Ovary (tissue), 9 donors: ENCODE measurements around the gene EYA4. TPM values are rescaled to one million over a fixed set of nuclear protein-coding genes. Genes with fewer than 3 reads are reported as not detected.

Experiments used
- DNase-seq, 5 donors: peaks; one replicate each; pipeline ENCODE4 v3.0.0-alpha.2; 2019 to 2020
- H3K27ac ChIP-seq, 2 donors: fragments of 200-600 bp; one replicate each; pipeline versions ENCODE4 v1.5.1 to v1.8.0; 2019 to 2022
- H3K27me3 ChIP-seq: fragments of 200-600 bp; one replicate; pipeline ENCODE4 v1.8.0; 2022
- H3K36me3 ChIP-seq: fragments of 200-600 bp; sonication (generic); one replicate; pipeline ENCODE4 v1.5.1; 2019
- H3K4me1 ChIP-seq: one replicate; pipeline ENCODE4 v1.8.1; 2013; ENCODE audit warnings: mild to moderate bottlenecking, moderate library complexity; ENCODE audit not compliant: insufficient read depth
- H3K4me3 ChIP-seq: fragments of 200-600 bp; sonication (generic); one replicate; pipeline ENCODE4 v1.5.1; 2017
- H3K9me3 ChIP-seq, 2 donors: fragments of 200-600 bp in 1 of 2; sonication (generic) in 1 of 2; one replicate each; pipeline versions ENCODE4 v1.5.1 to v1.8.1; 2013 to 2019; ENCODE audit warnings: mild to moderate bottlenecking in 1 of 2, moderate library complexity in 1 of 2
- EP300 ChIP-seq: sonication (generic); formaldehyde crosslinking; IDR thresholded peaks from one replicate; pipeline ENCODE4 v1.6.1; 2017; ENCODE audit warnings: antibody characterized with exemption
- POLR2A ChIP-seq: fragments of 450-650 bp; IDR thresholded peaks from one replicate; pipeline ENCODE4 v1.6.1; 2017; ENCODE audit warnings: antibody characterized with exemption, mild to moderate bottlenecking, moderate library complexity
- WGBS, 3 donors: extraction: QIAGEN DNeasy Blood & Tissue Kit in 1 of 3; methylation state at CpG; one replicate each; pipeline versions ENCODE4 v1.1.5 to v1.1.7; 2013 to 2017; 5-methylcytosine and 5-hydroxymethylcytosine counted together
- intact Hi-C, 4 donors: fragments of 100-400 bp; cut with DNase I; formaldehyde crosslinking; loops; one replicate each; pipeline versions ENCODE4 v1.11.0 to v1.15.1; 2022 to 2023
- polyA plus RNA-seq, 2 donors: library from polyadenylated mRNA; stranded (reverse); fragments of 200-250 nt in 1 of 2; fragments of 350-450 nt in 1 of 2; fragmentation: Illumina TruSeq in 1 of 2; extraction: RNeasy Lipid Tissue Mini Kit (QIAGEN cat#74804) in 1 of 2; gene quantifications; one replicate each; pipeline ENCODE4 v1.2.3, GENCODE V29; 2013 to 2014
- total RNA-seq, 7 donors: library from RNA; depleted of rRNA in 2 of 7; stranded (reverse); fragments of >200 nt in 2 of 7; fragmentation: NEBNext Ultra II Directional in 3 of 7; extraction: Animal tissue kit (Norgen Biotek cat#: 25700) in 3 of 7; gene quantifications; one replicate each; pipeline versions ENCODE4 v1.1.0 to v1.2.4, GENCODE V29; 2016 to 2023
- TF ChIP-seq, protein P1 (sequence below), 3 donors: fragments of 450-650 bp in 2 of 3; fragments of 200-600 bp in 1 of 3; IDR thresholded peaks; one replicate each; pipeline versions ENCODE4 v1.5.1 to v1.8.0; 2016 to 2022; ENCODE audit warnings: antibody characterized with exemption in 3 of 3, mild to moderate bottlenecking in 1 of 3
- donor health status: DM: no; HTN: no; CAD: no; lungs with moderate emphysema.
- donor health status: DM: no; HTN: no; CAD: no.
- donor health status: Bipolar disorder and iron deficiency.
- donor health status: DM: yes; HTN: yes; CAD: no.
- donor health status: DM: no; HTN: no; CAD: no.
- donor health status: DM: yes; HTN: yes; CAD: no.

Gene EYA4
- total and polyA plus RNA-seq, 9 donors: 0.08 to 17.8 (median 2.0) TPM

DNA sequence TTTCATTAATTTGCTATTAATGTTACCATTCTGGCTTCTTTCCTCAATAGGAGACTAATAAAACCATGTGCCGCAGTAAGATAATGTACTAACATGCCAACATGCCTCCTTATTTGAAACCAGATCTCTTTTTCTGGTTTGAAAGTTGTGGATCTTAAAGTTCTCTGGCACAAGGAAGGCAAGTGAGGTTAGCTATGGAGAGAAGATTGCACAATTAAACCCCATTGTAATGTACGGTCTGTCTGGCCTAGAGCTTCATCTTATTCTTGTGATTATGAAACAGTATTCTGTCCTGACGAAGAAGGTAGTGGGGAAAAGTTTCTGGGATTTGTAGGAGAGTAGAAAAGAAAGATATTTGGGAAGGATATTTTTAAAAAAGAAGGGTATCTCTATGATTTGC is 68.4 kb downstream of the EYA4 start:
- intact Hi-C loops: no loop called here
- Histone ChIP-seq H3K36me3 (no peaks in the 10 kb centered on the region), H3K27ac (no peak overlapping the region), H3K27me3 (no peaks in the 10 kb centered on the region), H3K9me3 (no peaks in the 10 kb centered on the region), H3K4me3 (no peak overlapping the region), H3K4me1 (no peaks in the 10 kb centered on the region)
- no peak for DNase-seq
- WGBS, 3 donors: 76 to 86% (median 83%) methylated on average over 3 of the region's 3 CpGs
- TF ChIP-seq, protein P1, sequence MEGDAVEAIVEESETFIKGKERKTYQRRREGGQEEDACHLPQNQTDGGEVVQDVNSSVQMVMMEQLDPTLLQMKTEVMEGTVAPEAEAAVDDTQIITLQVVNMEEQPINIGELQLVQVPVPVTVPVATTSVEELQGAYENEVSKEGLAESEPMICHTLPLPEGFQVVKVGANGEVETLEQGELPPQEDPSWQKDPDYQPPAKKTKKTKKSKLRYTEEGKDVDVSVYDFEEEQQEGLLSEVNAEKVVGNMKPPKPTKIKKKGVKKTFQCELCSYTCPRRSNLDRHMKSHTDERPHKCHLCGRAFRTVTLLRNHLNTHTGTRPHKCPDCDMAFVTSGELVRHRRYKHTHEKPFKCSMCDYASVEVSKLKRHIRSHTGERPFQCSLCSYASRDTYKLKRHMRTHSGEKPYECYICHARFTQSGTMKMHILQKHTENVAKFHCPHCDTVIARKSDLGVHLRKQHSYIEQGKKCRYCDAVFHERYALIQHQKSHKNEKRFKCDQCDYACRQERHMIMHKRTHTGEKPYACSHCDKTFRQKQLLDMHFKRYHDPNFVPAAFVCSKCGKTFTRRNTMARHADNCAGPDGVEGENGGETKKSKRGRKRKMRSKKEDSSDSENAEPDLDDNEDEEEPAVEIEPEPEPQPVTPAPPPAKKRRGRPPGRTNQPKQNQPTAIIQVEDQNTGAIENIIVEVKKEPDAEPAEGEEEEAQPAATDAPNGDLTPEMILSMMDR (IDR thresholded peaks at IDR 0.05): no peak
- TF ChIP-seq EP300 (no peak), POLR2A (no peak)

DNA sequence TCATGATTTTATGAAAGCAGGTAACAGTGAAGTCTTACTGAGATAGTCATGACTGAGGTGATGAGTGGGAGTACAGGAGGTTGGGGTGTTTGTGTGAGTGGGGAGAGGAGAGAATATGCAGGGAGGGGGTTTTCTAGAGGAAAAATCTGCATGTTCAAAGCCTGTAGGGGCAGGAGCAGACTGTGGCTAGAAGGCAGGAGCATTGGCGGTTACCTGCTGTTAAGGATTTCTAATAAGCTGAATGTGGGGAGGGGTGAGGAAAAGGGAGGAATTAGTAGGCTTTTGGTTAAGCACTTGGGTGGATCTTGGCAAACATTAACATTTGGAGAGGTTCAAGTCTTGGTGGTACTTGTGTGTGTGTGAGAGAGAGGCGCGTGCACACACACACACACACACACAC is 70.8 kb downstream of the EYA4 start:
- no peak overlapping the region for H3K27ac ChIP-seq
- no peaks in the 10 kb centered on the region for H3K36me3 ChIP-seq
- DNase-seq: no peak
- H3K4me3 ChIP-seq: no peak overlapping the region
- no peak for TF ChIP-seq EP300
- TF ChIP-seq, protein P1 (IDR thresholded peaks at IDR 0.05): no peak
- TF ChIP-seq POLR2A: no peak
- 87 to 96% (median 95%) methylated on average over 3 of the region's 3 CpGs for WGBS, 3 donors
- H3K9me3 ChIP-seq: no peaks in the 10 kb centered on the region
- intact Hi-C loops: no loop called here
- H3K27me3 ChIP-seq: no peaks in the 10 kb centered on the region
- peaks cover 2% of the 10 kb centered on the region for H3K4me1 ChIP-seq

DNA sequence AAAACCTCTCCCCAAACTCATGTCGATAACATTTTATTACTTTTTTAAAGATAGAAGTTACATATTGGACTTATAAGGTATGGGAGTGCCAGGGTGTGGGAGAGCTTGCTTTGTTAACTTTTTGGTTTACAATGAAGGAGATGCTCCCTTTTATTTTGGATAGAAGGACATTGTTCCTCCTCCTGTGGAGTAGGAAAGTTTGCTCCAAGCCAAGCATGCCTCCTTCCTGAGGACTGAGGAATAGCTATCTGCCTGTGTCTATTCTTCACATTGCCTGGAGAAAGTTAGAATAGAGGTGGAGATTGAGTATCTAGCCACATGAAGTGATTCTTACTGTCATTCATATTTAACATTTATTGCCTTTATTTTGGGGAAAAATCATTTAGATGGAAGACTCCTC is 71.9 kb downstream of the EYA4 start:
- TF ChIP-seq, protein P1 (IDR thresholded peaks at IDR 0.05): no peak
- TF ChIP-seq EP300: no peak
- Histone ChIP-seq H3K36me3 (no peaks in the 10 kb centered on the region), H3K4me3 (no peak overlapping the region), H3K4me1 (peaks cover 2% of the 10 kb centered on the region), H3K9me3 (no peaks in the 10 kb centered on the region), H3K27ac (no peak overlapping the region), H3K27me3 (no peaks in the 10 kb centered on the region)
- WGBS, 3 donors: 86 to 99% (median 93%) methylated on average over 1 of the region's 1 CpG
- no peak for DNase-seq
- intact Hi-C loops: no loop called here

DNA sequence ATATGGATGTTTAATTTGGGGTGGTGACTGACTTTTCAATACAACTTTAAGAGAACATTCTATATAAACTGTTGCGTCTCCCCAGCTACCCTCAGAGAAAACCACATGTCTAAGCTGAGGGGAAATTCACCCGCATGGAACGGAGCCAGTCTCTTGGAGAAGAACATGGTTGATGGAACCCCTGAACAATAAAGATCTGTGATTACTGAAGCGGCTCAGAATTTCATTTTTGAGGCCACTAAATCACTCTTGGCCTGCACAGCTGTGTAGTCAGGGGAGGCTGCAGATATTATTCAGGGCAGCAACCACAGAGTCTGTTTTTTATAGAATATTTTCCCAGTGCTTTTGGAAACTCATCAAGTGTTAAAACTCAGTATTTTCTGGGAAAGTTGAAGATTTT is 73.8 kb downstream of the EYA4 start:
- TF ChIP-seq EP300: no peak
- WGBS, 3 donors: 82 to 87% (median 83%) methylated on average over 4 of the region's 4 CpGs
- intact Hi-C loops: no loop called here
- no peak overlapping the region for H3K27ac ChIP-seq
- no peak overlapping the region for H3K4me3 ChIP-seq
- no peak for DNase-seq
- H3K9me3 ChIP-seq: no peaks in the 10 kb centered on the region
- no peaks in the 10 kb centered on the region for H3K27me3 ChIP-seq
- H3K36me3 ChIP-seq: no peaks in the 10 kb centered on the region
- peaks cover 2% of the 10 kb centered on the region for H3K4me1 ChIP-seq

DNA sequence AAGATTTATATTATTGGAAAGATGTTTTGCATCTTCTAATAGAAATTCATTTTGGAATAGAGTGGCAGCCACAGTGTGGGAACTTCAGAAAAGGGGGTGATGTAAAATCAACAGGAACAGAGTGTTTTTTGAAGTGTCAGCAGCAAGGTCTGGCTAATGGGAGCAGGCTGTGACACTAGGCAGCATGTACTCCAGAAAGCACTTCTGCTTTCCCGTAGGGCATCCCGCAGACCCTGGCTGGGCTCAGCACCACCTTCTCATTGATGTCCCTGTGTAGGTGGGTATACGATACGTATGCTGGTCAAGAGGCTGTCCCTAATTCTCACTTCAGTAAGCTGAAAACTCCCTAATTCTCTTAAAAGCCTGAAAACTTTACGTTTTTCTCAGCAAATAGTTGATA is 74.7 kb downstream of the EYA4 start:
- TF ChIP-seq EP300 (no peak), POLR2A (no peak)
- TF ChIP-seq, protein P1 (IDR thresholded peaks at IDR 0.05): no peak
- Histone ChIP-seq H3K9me3 (no peaks in the 10 kb centered on the region), H3K27me3 (no peaks in the 10 kb centered on the region), H3K4me1 (peaks cover 2% of the 10 kb centered on the region), H3K4me3 (no peak overlapping the region), H3K36me3 (no peaks in the 10 kb centered on the region), H3K27ac (no peak overlapping the region)
- intact Hi-C loops: no loop called here
- DNase-seq: no peak
- 72 to 88% (median 73%) methylated on average over 5 of the region's 5 CpGs for WGBS, 3 donors
